ENCODE measurements around the gene TRIP12.

DNA sequence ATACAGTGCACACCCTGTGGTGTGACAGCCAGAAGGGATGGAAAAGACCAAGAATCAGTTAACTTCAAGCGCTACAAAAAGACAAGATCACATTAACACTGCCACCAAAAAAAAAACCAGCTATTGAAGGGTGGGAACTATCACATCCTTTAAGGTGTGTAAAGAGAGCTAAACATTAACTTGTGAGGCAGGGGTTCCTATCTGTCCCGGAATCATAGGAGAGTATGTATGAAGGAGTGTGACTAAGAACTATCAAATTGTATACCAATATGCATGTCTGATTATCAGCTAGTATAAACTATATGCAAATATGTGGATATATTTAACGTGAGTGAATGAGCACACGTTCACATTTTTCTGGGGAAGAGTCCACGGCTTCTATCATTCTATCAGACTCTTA lies 119.0 kb downstream of the TRIP12 start:
- TF ChIP-seq CTCF (conservative IDR thresholded peaks at IDR 0.05; ENCODE audit: low read depth in 2 of 2) (no peak), POLR2AphosphoS5 (IDR thresholded peaks at IDR 0.05; ENCODE audit: low read depth) (no peak), EZH2 (IDR thresholded peaks at IDR 0.05; ENCODE audit: low read depth, unreplicated experiment) (no peak), EZH2phosphoT487 (IDR thresholded peaks at IDR 0.05; ENCODE audit: unreplicated experiment) (no peak), CREB1 (CRISPR knock-in tag; IDR thresholded peaks at IDR 0.05; ENCODE audit: low read depth) (no peak)
- TF ChIP-seq, protein P1, sequence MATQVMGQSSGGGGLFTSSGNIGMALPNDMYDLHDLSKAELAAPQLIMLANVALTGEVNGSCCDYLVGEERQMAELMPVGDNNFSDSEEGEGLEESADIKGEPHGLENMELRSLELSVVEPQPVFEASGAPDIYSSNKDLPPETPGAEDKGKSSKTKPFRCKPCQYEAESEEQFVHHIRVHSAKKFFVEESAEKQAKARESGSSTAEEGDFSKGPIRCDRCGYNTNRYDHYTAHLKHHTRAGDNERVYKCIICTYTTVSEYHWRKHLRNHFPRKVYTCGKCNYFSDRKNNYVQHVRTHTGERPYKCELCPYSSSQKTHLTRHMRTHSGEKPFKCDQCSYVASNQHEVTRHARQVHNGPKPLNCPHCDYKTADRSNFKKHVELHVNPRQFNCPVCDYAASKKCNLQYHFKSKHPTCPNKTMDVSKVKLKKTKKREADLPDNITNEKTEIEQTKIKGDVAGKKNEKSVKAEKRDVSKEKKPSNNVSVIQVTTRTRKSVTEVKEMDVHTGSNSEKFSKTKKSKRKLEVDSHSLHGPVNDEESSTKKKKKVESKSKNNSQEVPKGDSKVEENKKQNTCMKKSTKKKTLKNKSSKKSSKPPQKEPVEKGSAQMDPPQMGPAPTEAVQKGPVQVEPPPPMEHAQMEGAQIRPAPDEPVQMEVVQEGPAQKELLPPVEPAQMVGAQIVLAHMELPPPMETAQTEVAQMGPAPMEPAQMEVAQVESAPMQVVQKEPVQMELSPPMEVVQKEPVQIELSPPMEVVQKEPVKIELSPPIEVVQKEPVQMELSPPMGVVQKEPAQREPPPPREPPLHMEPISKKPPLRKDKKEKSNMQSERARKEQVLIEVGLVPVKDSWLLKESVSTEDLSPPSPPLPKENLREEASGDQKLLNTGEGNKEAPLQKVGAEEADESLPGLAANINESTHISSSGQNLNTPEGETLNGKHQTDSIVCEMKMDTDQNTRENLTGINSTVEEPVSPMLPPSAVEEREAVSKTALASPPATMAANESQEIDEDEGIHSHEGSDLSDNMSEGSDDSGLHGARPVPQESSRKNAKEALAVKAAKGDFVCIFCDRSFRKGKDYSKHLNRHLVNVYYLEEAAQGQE (IDR thresholded peaks at IDR 0.05; ENCODE audit: unreplicated experiment) = no peak
- TF ChIP-seq, protein P2, sequence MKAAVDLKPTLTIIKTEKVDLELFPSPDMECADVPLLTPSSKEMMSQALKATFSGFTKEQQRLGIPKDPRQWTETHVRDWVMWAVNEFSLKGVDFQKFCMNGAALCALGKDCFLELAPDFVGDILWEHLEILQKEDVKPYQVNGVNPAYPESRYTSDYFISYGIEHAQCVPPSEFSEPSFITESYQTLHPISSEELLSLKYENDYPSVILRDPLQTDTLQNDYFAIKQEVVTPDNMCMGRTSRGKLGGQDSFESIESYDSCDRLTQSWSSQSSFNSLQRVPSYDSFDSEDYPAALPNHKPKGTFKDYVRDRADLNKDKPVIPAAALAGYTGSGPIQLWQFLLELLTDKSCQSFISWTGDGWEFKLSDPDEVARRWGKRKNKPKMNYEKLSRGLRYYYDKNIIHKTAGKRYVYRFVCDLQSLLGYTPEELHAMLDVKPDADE (IDR thresholded peaks at IDR 0.05) = no peak

Data from GM23338 (cell line).